A549 treated with GW870086 at 1 μM for 4 hours (cell line): ENCODE measurements around the gene ANGPTL7. TPM values are rescaled to one million over a fixed set of nuclear protein-coding genes. Genes with fewer than 3 reads are reported as not detected.

Source experiments
- total RNA-seq: library from RNA; stranded (reverse); fragments of 200-300 nt; extraction: Qiagen RNA extraction; gene quantifications from 5 replicates; pipeline ENCODE4 v1.2.3, GENCODE V29; 2022; ENCODE audit warnings: low read depth

ANGPTL7 gene, protein sequence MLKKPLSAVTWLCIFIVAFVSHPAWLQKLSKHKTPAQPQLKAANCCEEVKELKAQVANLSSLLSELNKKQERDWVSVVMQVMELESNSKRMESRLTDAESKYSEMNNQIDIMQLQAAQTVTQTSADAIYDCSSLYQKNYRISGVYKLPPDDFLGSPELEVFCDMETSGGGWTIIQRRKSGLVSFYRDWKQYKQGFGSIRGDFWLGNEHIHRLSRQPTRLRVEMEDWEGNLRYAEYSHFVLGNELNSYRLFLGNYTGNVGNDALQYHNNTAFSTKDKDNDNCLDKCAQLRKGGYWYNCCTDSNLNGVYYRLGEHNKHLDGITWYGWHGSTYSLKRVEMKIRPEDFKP
- not detected in 5 replicates for total RNA-seq

DNA sequence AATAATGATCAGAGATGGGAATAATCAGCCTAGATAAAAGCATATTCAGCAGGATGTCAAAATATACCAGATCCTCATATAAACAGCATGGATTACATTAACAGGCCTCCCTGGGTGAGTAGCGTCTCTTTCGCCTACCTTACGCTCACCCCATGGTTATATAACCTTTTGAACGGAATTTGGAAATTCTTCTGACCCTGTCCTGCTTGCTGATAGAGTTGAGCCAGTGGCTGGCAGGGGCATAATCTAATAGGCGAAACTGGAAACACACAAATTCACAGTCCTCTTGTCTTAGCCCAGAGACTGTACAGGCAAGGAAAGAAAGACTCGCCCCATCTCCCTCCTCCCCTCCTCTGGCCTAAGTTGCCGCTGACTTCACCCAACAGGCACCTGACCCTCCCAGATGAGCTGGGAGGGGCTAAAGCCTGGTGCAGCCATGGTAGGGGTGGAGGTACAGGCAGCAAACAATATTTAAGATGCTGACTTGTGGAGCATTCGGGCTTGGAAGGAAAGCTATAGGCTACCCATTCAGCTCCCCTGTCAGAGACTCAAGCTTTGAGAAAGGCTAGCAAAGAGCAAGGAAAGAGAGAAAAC, at the start of gene ANGPTL7:
Gene ANGPTL7 (plus strand): TSS at position 498 of the 594 bp plus-strand sequence. CDS start 225 bp downstream, outside the sequence.

Other genes with a start within 250 kb of the ANGPTL7 start
- 160 to 244 TPM (median 195 TPM) in 5 replicates for gene TARDBP, start 176.7 kb upstream of the ANGPTL7 start, total RNA-seq
- 0.11 to 0.31 TPM (median 0.15 TPM) in 4 of 5 replicates, not detected in the other for gene MASP2, start 142.1 kb upstream of the ANGPTL7 start, total RNA-seq
- 142 to 245 TPM (median 200 TPM) in 5 replicates for gene SRM, start 129.3 kb upstream of the ANGPTL7 start, total RNA-seq
- 36.4 to 39.3 TPM (median 38.1 TPM) in 5 replicates for gene EXOSC10, start 89.5 kb upstream of the ANGPTL7 start, total RNA-seq
- gene MTOR, start 73.2 kb downstream of the ANGPTL7 start, total RNA-seq, result 12.0 to 14.4 TPM (median 13.7 TPM) in 5 replicates
- gene UBIAD1, start 83.8 kb downstream of the ANGPTL7 start, total RNA-seq, result 14.5 to 16.6 TPM (median 15.8 TPM) in 5 replicates